HG03060 (cell line): Measurements from ENCODE around the gene SRP14.
"Not testable (repeated sequence)": the region's sequence is repeated elsewhere in the genome, so short reads cannot be mapped to it uniquely, and the experiment has no call there.

ENCODE experiments used
- ATAC-seq: cut with Tn5 transposase; IDR thresholded peaks from one replicate; pipeline ENCODE4 v1.9.1; 2021; ENCODE audit warnings: low read depth, moderate number of reproducible peaks; ENCODE audit not compliant: unreplicated experiment

SRP14 gene

DNA sequence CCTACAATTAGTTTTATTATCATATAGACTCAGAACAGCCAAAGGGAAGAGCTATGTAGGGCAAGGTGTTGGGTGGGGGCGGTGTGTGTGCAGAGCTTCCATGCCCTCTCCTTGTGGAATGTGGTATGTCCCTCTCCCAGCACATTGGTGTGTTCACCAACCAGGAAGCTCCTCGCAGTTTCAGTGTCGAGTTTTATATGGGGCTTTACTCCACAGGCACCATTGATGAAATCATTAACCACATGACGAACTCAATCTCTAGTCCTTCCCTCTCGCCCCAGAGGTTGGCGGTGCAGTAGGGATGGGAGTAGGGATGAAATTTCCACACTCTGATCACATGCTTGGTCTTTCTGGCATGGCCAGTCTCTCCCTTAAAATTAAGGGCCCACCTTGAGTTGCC is 13.6 kb upstream of the SRP14 start:
- no peak for ATAC-seq

DNA sequence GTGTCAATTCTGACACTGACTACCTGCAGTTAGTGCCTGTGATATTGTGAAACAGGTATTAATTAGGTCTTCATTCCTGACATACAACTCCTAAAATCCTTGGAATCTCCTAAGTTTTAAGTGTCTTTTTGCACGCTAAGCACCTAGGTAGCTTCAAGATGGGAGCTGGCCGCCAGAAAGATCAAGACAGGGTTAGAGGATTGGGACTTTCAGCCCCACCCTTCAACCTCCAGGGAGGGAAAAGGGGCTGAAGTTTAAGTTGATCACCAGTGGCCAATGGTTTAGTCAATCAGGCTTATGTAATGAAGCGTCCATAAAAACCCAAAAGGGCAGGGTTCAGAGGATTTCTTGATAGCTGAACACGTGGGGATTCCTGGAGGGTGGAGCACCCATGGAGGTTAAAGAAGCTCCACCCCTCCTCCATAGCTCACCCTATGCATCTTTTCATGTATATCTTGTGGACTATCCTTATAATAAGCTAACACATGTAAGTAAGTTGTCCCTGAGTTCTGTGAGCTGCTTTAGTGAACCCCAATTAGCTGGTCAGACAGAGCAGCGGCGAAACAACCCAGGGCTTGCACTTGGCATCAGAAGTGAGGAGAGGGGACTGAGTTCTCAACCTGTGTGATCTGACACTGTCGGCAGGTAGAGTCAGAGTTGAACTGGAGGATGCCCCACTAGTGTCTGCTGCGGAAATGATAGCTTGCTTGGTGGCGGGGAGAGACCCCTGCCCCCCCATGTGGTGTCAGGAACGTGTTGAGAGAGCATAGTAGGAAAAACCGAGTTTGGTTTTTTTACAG is 12.8 kb upstream of the SRP14 start:
- ATAC-seq: no peak

DNA sequence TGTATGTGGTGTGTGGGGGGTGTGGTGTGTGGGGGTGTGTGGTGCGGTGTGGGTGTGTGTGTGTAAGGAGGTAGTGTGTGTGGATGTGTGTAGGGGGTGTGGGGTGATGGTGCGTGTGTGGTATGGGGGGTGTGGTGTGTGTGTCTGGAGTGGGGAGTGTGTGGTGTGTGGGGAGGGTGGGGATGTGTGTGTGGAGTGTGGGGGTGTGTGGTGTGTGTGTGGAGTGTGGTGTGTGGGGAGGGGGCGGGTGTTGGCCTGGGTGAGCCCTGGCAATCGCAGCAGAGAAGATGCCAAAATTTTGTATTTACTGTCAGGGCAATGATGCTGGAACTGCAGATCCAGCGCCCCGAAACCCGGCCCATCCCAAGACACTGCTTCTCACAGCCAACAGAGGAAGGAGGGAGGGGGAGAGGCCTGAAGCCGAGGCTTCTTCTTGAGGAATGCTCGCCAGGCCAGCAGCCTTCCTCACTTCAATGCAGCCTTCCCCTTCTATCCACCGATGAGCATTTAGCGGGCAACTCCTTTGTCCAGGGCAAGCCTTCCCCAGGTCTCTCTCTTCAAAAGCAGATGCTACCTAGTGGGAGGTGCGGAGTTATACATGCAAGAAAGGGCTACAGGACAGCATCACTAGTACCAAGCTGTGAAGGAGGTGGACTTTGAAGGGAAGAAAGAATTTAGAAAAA is 11.9 kb upstream of the SRP14 start:
- ATAC-seq: no peak

DNA sequence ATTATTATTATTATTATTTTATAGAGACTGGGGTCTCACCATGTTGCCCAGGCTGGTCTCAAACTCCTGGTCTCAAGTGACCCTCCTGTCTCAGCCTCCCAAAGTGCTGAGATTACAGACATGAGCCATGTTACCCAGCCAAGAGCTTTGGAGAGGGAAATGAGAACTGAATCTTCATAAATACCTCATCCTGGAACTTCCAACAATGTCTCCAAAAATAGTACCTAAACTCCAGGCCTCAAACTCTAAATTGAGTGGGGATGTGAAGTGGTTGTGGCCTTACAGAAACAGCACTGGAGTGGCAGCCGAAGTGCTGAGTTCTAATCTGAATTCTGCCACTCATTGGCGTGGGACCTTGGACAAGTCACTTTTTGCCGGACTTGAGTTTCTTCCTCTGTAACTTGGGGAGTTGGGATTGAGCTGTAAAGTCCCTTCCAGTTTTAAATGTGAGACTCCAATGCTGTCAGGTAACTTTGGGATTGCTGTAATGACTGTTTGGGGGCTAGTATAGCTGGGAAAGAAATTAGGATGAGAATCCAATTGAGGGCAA is 10.0 kb upstream of the SRP14 start:
- no peak for ATAC-seq

DNA sequence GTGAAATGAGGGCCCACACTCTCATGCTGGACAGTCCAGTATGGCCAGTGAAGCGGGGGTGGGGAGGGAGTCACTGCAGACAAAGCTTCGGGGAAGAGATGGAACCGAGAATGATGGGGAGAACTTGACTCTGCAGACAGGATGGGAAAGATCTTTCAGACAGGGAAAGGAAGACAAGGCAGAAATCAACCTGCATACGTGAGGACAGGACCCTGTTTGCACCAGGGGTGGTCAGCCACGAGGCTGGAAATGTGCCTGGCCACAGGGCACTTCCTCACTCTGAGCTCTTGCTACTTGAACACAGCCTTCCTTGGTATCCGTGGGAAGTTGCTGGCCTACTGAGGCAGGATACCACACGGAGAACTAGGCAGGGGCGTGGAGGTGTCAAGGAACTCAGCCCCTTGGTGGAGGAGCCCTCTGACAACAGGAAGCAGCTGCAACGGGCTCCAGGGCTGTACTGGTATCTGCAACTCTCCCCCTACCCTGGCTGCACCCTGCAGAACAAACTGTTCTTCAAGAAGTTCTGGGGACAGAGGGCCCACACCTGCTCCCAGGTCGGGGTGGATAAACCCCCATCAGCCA is 9.3 kb upstream of the SRP14 start:
- no peak for ATAC-seq

DNA sequence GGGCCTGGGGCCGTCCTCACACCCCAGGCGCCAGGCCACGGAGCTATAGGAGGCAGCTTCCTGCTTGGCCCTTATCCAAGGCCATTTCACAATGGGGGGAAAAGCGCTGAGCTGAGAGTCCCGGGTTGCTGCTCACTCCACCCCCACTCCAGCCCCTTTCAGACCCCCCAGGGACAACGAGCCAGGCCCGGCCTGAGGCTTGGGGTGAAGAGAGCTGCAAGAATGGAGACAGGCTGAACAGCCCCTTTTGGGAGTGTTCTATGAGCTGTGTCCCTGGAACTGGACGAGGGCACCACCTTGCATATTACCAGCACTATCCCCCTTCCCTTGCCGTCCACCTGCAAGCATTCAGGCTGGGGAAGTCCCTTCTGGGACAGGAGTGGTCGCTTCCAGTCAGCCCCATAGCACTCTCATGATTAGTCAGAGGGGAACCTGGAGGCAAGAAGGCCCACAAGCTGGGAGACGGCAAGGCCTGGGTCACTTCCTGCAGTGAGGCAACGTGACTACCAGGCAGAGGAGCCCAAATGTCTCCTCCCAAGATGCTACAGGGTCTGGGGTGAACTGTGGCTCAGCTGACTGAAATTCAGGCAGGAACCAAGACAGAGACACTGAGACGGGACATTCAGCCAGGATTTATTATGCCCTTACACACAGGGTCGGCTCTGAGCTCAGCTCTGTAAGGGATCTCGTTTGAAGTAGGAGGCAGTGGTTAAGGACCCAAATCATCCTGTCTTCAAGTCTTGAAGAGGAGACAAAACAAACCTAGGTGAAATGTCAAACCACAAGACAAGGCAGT is 8.6 kb upstream of the SRP14 start:
- peak; percentile 30 for ATAC-seq

DNA sequence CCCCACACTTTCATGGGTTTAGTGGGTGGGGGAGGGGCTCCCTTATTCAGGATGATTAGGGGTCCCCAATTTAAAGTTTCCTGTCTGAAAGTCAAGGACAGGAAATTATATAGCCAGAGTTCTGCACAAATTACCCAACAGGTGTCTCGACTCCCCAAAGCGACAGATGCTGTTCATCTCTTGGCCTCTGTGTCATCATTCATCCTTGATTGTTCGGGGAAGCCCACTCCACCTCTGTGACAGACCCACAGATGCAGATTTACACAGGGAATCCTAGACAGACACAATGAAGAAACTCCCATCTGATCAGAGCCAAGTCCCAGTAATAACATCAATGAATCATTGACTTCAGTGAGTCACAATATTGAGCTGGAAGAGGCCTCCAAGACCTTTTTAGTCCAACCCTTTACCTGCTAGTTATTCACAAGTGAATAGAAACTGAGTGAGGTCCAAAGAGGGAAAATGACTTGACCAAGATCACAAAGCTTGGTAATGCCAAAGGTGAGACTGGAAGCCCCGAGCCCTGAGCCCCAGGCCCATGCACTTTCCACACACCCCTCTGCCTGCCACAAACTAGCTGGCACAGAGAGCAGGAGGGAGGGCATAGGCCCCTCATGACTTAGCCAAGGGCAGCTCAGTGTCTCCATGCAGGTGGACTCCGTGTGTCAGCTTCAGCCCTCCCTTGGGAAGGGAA is 7.9 kb upstream of the SRP14 start:
- no peak for ATAC-seq

DNA sequence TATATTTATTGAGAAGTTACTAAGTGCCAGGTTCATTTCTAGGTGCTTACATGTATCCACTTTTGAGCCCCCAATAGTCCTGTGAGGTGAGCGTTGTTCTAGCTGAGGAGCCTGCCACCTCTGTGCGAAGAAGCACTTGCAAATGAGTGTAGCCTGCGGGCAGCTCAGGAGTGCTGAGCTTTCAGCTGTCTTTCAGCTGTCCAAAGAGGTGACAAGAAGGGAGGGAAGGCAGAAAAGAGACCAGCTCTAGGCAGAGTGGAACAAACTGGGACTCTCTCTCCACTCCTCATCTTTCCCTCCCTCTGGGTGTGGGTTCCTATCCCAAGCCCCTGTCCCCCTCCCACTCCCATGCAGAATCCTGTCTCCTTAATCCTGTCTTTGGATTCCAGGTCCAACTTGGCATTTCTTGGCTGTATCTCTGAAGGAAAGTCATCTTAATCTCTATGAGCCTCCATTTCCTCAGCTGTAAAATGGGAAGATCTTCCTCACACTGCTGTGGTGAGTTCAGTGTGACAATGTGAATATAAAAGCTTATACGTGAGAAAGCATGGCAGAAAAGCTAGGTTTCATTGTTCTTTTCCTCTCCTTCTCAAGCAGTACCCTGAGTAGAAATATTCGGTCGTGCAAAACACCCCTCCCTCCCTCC is 6.7 kb upstream of the SRP14 start:
- no peak for ATAC-seq

DNA sequence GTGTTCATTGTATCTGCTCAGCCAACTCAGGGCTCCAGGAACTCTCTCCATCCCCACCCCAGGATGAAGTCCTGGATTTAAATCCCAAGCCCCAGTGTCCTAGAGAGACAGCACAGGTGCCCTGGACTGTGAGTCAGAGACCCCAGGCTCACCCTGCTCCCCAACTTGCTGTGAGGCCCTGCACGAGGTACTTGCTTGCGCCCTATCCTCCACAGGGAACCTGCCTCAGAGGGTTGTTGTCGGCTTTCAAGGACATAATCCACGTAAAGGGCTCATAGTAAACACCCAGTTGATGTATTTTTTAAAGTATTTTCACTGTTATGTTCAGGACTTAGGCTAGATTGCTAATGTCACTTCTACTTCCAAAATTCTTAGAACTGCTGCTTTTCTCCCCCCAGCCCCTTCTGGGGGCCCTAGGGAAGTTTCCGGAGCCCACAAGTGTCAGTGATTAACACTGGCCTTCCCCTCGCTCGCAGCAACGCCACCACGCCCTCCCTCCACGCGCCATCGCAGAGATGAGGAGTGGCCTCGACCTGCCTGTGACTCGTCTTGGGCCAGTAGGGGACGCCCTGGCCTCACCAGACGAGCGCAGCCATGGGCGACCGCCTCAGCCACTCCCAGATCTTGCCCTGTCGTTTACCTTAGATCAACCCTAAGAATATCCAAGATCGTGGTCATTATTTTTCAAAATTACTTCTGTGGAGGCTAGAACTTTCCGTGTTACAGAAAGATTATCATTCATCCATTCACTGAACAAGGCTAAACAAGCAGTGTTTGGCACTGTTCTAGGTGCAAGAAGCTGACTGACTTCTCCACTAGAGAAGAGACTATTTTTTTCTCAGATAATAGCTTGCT is 6.0 kb upstream of the SRP14 start:
- no peak for ATAC-seq

DNA sequence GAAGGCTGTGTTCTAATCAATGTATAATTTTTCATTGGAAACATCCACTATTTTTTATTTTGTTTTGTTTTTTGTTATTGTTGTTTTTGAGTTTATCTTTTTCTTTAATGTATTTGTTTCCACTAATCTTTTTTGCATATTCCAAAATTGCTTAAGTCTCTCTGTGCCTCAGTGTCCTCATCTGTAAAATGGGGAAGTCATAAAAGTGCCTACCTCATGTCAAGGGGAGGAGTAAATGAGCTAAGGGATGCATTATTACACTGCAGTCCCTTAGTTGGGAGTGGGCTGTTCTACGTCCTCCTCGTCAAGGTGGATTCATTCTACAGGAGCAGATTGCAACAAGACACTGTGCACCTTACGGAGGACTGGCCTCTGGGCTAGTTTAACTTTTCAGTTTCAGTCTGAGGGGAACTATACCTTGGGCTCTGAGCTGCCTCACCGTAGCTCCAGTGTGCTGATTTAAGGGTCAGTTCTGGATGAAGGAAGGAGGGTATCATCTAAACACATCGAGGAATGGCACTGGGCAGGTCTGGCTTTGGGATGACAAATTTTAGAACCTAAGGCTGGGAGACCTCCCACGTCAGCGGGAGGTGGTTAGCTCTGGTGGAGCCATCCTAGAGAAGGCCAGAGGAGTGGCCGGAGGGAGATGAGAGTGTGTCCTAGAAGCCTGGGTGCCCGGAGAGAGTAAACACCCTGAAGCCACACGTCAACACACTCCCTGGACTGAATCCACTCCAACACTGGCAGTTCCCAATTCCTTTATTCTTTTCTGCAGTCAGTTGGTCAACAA is 5.1 kb upstream of the SRP14 start:
- no peak for ATAC-seq

DNA sequence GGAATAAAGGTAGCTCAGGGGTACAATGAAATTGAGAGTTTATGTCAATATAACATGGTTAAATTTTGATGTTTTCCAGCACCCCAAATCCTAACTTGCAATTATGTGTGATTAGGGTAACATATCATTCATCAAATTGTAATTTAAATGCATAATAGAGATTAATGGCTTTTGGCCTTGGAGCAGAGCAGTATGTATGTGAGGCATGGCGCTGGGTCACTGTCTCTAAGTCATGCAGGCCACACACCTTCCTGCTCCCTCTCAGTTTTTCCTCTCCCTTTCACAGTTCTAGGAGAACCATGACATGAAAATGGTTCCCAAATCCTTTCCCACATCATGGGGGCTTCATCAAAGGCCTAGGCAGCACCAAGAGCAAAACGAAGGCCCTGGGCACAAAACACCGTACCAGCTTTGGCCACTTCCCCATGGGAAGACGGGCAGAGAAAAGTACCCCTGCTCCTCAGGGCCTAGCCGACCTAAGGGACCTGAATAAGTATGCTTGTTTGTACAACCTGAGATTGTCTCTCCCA is 3.9 kb upstream of the SRP14 start:
- ATAC-seq: no peak

DNA sequence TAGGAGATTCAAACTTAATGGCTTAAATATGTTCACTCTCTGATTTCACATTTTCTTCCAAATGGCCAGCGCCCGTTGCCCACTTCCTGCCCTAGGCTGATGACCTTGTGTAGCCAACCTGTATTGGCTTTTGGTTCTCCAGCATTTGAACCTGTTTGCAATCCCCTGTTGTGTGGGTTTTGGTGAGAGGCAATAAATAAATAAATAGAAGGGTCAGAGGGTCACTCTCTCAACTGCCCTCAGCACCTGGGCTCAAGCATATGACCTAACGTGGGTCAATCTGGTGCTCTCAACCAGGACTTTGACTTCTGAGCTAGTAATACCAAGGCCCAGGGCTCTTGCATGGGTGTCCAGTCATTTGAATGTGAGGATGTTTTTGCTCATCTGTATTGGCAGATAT is 1.8 kb upstream of the SRP14 start:
- no peak for ATAC-seq

DNA sequence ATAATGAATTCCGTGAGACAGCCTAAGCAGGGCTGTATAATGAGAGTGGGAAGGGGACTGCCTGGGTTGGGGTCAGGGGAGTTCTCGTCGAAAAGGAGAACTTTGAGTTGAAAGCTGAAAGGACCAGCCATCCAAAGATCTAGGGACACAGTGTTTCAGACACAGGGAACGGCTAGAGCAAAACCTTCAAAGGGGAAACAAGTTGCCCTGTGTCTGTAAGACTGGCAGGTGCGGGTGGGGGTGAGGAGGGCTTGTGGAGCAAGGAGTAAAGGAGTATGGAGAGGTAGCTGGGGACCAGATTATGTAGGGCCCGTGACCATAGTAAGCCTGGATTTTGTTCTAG is 1.3 kb upstream of the SRP14 start:
- no peak for ATAC-seq

DNA sequence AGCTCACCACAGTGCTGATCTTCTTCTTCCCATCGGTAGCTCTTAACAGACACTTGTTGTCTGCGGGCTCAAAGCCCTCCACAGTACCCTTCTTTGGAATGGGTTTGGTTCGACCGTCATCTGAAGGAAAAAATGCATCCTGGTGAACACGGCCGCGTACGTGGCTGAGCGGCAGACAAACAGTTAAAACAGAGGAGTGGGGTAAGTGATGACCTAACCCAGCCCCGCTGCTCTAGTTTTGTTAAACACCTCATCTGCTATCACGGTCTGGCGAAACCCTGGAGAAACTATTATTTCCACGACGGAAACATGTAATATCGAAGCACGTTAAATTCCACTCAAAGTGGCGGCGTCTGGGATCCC is 725 bp downstream of the SRP14 start:
- ATAC-seq: no peak

DNA sequence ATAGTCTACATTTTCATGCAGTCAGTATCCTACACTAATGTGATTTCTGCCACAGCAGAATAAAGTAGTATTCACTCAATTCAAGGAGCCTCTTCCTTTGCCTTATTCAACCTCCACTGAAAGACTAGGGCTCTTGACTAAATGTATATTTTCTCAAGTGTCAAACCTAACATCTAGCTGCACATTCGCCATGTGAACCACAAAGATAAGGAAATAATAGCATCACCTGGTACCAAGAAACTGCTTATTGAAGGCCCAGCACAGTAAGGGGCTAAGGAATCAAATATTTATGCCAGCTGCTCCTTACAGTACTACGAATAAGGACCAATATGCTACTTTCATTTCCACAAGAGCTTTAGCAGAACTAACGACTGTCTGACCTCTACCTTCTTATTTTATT is 1.3 kb downstream of the SRP14 start:
- no peak for ATAC-seq

DNA sequence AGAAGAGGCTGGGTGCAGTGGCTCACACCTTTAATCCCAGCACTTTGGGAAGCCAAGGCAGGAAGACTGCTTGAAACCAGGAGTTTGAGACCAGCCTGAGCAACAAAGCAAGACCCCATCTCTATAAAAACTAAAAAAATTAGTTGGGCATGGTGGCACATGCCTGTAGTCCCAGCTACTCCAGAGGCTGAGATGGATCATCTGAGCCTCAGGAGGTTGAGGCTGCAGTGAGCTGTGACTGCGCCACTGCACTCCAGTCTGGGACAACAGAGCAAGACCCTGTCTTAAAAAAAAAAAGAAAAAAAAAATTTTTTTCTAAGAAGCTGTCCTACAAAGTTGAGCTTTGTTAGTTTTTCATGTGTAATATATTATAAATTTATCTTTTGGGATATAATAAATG is 3.8 kb downstream of the SRP14 start:
- not testable (repeated sequence) for ATAC-seq

DNA sequence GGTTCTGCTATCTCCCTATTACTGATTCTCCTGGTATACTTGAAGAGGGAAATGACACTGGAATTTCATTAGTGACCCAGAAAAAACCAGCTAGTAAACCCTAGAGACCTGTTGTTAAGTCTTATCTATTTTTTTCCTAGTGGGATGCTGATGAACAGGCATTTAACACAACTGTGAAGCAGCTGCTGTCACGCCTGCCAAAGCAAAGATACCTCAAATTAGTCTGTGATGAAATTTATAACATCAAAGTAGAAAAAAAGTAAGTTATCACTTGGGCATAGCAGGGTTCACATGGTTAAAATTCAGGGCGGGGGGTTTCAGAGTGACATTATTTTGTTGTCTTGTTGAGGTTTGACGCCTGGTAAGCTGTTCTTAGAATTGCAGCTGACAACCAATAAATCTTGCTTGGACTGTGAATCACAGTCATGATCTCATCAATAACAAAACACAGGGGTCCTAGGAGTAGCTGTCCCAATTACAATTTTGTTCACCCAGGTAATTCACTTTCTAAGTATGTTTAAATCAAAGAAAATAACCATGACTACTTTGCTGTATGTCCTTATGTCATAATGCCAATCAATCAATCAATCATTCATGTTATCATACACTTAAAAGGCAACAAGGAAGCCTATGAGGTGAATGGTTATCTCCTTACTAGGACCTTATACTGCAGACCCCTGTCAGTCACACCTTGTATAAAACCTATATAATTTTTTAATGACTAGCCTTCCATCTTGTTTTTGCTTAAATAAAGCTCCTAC is 4.6 kb downstream of the SRP14 start:
- no peak for ATAC-seq
